GM18868 (cell line): Measurements from ENCODE around the gene NAALADL1.
"Not testable (repeated sequence)": the region's sequence is repeated elsewhere in the genome, so short reads cannot be mapped to it uniquely, and the experiment has no call there.

Source experiments
- ATAC-seq: cut with Tn5 transposase; IDR thresholded peaks from one replicate; pipeline ENCODE4 v1.9.1; 2021; ENCODE audit warnings: mild to moderate bottlenecking, moderate library complexity; ENCODE audit not compliant: unreplicated experiment

The NAALADL1 gene

DNA sequence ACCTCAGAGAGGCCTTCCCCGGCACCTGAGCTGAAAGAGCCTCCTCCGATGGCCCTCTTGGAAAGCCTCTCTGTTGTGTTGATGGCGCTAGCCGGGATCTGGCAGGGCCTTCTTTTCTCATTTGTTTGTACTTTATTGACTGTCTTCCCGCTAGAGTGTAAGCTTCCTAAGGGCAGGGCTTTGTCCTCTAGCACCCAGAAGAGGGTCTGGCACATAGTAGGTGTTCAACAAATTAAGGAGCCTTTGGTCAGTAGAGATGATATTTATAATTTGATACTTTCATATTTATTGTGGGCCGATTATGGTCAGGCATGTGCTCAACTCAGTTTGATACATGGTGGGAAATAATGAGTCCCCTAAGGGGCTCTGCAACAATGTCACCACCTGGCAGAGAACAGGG is 40.4 kb downstream of the NAALADL1 start:
- no peak for ATAC-seq

DNA sequence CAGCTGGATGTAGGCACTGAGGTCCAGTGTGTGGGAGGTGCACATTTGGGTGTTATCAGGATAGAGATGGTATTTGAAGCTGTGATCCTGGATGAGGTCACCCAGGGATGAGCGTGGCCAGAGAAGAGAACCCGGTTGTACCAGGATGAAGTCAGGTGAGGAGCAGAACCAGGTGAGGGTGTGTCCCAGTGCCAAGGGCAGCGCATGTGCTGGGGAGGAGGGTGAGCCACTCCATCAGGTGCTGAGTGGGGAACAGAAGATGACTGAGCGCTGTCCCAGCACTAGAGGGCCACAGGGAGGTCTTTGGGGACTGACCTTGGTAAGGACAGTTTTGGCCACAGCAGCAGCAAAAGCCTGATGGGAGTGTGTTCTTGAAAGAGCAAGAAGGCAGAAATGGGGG is 41.6 kb downstream of the NAALADL1 start:
- no peak for ATAC-seq

DNA sequence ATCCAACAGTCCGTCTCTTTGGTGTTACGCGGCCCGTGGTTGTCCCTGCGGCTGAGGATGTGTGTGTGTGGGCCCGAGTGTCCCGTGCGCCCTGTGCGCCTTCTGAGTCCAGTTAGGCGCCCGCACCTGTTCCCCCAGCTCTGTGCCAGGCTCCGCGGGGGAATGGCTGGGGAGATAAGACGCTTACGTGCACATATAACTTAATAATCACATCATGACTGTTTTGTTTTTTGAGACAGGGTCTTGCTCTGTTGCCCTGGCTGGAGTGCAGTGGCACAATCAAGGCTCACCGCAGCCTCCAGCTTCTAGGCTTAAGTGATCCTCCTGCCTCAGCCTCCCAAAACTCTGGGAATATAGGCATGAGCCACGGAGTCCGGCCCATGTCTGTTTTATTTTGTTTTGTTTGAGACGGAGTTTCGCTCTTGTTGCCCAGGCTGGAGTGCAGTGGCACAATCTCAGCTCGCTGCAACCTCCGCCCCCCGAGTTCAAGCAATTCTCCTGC is 43.6 kb downstream of the NAALADL1 start:
- ATAC-seq: no peak

DNA sequence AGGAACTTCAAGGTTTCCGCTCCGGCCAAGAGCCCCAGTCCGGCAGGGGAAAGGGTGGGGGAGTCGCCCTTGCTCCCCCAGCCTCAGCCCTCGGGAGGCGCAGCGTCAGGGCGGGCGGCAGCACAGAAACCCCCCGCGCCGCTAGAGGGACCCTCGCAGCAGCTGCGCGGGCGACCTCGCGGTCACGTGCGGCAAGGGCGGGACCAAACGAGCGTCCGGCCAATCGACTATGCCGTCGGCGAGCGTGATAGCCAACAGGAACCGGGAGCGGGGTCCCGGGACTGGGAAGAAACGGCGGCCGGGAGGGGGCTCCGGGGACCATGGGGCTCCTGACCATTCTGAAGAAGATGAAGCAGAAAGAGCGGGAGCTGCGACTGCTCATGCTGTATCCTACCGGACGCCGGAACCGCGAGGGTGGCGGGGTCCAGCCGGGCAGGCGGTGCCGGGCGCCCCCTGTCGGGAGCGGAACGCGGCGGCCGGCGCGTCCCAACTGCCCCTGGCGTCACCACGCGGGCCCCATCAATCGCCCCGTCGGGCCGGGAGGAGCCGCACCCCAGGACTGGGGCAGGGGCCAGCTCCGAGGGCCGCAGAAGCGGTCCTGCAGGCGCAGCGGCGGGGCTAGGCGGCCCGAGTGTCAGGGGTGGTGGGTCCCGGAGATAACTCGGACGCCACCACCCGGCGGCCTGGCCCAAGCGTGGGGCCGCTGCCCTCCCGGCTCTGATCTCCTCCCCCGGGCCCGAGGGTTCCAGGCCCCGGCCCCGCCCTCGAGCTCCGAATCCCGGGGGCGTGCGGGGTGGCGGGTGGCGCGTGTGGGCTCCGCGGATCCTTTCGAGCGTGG is 44.2 kb downstream of the NAALADL1 start, which contains the start of gene ARL2:
Gene ARL2 (plus strand): TSS at position 273 of the 838 bp plus-strand sequence. CDS start 48 bp downstream, at position 321.
- ATAC-seq: peak; percentile 69

DNA sequence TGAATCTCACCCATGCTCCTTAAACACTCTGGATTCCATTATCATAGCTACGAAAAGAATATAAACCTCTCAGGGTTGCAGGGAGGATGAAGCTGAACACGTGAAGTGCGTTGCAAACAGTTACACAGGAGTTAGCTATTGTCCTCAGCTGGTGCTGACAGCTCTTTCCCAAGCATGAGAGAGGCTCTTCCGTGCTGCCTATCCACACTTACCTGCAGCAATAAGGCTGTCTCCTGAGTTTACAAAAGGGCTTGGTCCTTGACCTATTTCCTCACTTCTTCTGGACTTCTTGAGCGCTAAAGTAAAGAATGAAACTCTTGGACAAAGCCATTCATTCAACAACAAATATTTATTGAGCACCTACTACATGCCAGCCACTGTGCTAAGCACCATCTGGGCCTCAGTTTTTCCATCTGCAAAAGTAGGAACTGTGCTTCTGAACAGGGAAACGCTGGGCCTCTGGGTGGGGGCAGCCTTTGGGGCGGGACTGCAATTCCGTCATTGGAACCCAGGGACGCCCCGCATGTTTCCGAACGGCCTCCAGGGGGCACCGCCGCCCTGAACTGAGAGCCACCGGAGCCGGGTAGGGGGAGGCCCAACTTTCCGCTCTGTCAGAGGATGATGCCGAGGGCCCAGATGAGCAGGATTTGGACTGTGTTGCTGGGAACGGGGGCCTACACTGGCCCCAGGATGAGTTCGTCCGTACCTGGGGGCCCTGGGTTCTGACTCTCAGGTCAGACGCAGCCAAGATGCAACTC is 45.0 kb downstream of the NAALADL1 start:
- peak; percentile 76 for ATAC-seq

DNA sequence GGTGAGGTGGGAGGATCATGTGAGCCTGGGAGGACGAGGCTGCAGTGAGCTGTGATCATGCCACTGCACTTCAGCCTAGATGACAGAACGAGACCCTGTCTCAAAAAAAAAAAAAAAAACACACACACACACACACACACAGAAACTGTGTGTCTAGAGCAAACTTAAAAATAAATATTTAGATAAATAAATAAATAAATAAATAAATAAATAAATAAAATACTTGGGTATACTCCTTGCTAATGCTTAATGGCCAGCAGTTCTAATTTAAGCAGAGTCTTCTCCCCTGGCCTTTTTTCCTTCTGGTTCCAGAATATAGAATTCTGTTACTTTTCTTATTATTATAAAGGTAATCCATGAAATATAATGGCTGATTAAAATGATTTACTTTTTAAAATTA is 49.5 kb downstream of the NAALADL1 start:
- no peak for ATAC-seq

DNA sequence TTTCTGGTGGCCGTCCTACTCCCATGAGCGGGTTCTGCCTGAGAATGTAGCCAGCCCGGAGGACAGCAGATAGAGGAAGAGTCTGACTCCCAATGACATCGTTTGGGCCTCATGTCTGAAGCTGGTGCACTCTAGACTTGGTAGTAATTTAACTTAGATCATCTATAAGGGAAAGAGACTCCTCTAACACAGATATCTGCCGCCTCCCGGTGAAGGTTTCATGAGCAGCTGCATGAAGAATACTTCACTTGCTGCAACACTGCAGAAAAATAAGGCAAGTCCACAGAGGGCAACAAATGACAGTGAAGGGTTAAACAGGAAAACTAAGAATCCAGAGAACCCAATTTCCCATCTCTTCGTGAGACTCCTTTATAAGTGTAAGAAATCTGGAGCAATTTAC is 50.3 kb downstream of the NAALADL1 start:
- ATAC-seq: no peak

DNA sequence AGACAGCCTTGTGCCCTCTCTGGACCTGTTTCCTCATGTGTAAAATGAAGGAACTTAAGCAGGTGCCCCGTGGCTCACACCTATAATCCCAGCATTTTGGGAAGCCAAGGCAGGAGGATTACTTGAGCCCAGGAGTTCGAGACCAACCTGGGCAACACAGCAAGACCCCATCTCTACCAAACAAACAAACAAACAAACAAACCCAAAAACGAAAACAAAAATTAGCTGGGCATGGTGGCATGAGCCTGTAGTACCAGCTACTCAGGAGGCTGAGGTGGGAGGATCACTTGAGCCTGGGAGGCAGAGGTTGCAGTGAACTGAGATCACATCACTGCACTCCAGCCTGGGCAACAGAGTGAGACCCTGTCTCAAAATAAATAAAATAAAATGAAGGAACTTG is 54.4 kb downstream of the NAALADL1 start:
- not testable (repeated sequence) for ATAC-seq

DNA sequence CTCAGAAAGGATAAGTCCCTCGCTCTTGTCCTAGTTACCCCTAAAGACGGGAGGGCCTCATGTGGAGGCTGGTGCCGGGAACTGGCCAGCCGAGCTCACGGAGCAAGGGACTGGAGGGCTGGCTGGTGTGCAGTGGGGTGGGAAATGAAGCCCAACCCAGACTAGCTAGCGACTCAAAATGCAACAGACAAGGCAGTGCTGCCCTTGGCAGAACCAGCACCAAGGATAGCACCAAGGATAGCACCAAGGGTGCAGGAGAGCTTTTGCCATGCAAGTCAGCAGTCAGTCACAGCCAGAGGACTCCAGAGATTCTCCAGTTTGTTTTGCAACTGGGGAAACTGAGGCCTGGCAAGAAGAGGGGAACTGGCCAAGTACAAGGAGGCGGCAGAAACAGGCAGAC is 55.1 kb downstream of the NAALADL1 start:
- ATAC-seq: no peak

DNA sequence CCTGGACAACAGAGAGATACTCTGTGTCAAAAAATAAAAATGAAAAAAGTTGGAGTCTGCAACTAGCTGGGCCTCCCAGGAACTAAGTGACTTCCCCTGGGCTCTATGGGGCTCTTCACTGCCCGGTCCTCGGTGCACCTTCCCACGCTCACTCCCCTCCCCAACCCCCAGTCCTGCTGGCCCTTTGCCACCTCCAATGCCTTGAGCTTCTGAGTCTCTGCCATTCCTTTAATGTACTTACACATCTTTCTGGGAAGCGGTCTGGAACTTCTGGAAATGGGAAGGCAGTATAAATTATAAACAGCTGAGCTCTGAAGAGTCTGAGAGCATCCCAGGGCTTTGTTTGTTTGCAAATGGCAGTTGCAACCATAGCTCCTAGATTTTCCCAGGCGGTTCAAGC is 55.6 kb downstream of the NAALADL1 start:
- no peak for ATAC-seq

DNA sequence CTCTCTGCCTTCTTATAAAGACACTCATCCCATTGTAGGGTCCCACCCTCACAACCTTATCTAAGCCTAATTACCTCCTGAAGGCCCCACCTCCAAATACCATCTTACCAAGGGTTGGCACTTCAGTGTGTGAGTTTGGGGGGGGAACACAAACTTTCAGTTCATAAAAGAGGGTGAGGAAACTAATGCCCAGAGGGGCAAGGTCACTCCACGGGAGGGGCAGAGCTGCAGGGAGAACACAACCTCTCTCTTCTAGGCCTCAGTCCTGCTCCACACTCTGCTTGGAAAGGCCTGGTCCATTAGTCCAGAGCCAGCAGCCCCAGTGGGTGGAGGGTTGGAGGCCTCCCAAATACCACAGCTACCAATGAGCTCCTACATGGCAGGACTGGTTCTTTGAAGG is 58.9 kb downstream of the NAALADL1 start:
- ATAC-seq: no peak

DNA sequence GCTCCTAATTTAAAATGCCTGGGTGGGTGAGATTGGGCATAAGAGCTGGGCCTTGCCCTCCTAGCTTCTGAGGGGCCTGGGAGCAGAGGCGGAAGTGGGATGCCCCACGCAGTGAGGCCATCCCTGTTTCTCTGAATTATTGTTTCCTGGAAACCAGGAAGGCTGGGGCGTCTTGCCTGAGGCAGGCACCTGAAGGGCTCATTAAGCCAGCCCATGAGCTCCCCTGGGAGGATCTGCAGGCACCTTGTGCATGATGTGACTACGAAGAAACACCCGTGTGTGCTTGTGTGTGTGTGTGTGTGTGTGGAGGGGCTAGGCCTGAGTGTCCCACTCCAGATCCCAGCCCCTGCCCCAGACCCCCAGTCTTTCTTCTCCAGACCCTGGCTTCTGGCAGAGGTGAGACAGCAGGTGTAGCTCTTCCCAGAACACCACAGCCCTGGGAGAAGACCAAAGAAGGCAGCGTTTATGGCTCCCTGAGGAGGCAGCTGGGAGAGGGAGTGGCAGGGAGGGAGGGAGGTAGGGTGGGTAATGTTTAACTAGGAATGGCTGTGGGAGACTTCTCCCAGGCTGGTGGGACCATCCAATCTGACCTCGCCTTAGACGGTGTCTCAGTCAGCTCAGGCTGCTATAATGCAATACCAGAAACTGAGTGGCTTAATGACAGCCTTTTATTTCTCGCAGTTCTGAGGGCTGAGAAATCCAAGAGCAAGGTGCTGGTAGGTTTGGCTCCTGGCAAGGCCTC is 59.5 kb downstream of the NAALADL1 start:
- no peak for ATAC-seq

DNA sequence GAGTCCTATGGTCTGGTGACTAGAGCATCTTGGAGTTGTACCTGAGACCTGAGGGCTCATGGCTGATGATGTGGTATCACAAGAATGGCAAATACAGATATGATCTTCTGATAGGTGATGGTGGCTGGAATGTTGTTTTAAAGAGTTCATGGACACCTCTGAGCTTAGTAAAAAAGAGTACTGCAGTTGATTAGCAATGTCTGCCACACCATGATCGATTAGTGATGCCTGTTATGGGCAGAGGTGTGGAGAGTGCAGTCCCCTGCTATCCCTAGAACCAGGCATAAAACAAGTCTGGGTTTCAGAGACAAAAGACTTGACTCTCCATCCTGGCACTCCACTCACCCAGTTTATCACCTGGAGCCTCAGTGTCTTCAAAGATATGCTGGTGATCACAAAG is 60.2 kb downstream of the NAALADL1 start:
- no peak for ATAC-seq

DNA sequence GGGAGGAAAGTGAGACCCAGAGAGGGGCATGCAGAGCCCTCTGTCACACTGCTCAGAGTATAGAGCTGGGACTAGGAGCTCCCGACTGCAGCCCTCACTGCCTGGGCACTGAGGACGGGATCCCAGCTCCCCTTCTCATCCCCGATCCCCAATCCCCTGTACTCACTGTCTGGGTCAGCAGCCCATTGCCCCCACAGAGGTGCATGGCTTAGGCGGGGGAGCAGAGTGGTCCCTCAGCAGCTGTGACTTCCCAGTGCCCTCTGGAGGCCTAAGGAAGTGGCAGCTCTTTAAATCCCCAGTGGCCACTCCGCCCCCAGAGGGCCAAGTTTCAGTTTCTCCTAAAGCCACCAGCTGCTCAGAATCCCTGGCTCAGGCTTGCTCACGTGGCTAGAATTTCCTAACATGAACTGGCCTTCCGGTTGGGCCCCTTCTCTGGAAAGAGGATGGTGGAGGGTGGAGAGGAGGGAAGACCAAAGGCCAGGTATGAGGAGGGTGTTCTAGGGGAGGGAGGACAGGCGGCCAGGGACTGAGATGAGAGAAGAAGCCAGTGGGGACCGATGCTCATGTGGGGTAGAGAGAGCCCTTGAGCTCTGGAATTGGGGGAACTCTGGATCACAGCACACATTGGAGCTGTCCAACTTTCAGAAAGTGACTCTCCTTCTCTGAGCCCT is 61.5 kb downstream of the NAALADL1 start, which contains the start of gene BATF2:
Gene BATF2 (minus strand): TSS at position 262 of the 671 bp plus-strand sequence. CDS start 57 bp downstream, at position 205.
- ATAC-seq: no peak

DNA sequence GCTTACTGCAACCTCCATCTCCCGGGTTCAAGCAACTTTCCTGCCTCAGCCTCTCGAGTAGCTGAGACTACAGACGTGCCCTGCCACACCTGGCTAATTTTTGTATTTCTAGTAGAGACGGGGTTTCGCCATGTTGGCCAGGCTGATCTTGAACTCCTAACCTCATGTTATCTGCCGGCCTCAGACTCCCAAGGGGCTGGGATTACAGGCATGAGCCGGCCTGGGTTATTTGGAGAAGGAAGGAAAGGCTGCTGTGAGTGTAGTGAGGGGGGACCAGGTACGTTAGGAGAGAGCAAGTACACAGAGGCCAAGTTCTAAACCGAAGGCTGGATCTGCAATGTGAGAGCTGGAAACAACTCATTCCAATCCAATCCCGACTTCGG is 62.0 kb downstream of the NAALADL1 start:
- no peak for ATAC-seq
